GM23338 (cell line): ENCODE results near the gene EFTUD2. TPM values are rescaled to one million over a fixed set of nuclear protein-coding genes. Genes with fewer than 3 reads are reported as not detected.

Experiments
- ATAC-seq: fragments of 200-7000 bp; cut with Tn5 transposase; 3 replicates; pipeline ENCODE4 v1.9.1; 2020
- DNase-seq: peaks from one replicate; pipeline ENCODE4 v3.0.0-alpha.2; 2015; ENCODE audit warnings: low spot score
- H2AFZ ChIP-seq: fragments of 200-600 bp; sonication (generic); 2 replicates; pipeline ENCODE4 v1.8.0; 2016; ENCODE audit warnings: antibody characterized with exemption, mild to moderate bottlenecking, moderate library complexity
- H3F3A ChIP-seq: fragments of 200-600 bp; sonication (generic); replicated peaks from 2 replicates; pipeline ENCODE4 v1.8.0; 2017; ENCODE audit warnings: antibody characterized with exemption, mixed run types, low read depth
- H3K27ac ChIP-seq: fragments of 200-600 bp; sonication (generic); 2 replicates; pipeline ENCODE4 v1.6.1; 2016; ENCODE audit warnings: low read depth
- H3K27me3 ChIP-seq: fragments of 200-600 bp; sonication (generic); 2 replicates; pipeline ENCODE4 v1.8.0; 2016; ENCODE audit warnings: mild to moderate bottlenecking, mixed run types, moderate library complexity; ENCODE audit not compliant: insufficient read depth
- H3K36me3 ChIP-seq: fragments of 200-600 bp; sonication (generic); 2 replicates; pipeline ENCODE4 v1.8.0; 2016; ENCODE audit warnings: mild to moderate bottlenecking; ENCODE audit not compliant: insufficient read depth
- H3K4me1 ChIP-seq: fragments of 200-600 bp; sonication (generic); 2 replicates; pipeline ENCODE4 v1.8.0; 2016; ENCODE audit warnings: mild to moderate bottlenecking, moderate library complexity; ENCODE audit not compliant: insufficient read depth
- H3K4me2 ChIP-seq: fragments of 200-600 bp; sonication (generic); 2 replicates; pipeline ENCODE4 v1.7.1; 2017; ENCODE audit warnings: mixed run types
- H3K4me3 ChIP-seq: fragments of 200-600 bp; sonication (generic); 2 replicates; pipeline ENCODE4 v1.6.1; 2016; ENCODE audit warnings: mixed run types
- H3K79me2 ChIP-seq: fragments of 200-600 bp; sonication (generic); replicated peaks from 2 replicates; pipeline ENCODE4 v1.8.0; 2017; ENCODE audit warnings: mild to moderate bottlenecking; ENCODE audit not compliant: insufficient read depth
- H3K9me2 ChIP-seq: fragments of 200-600 bp; sonication (generic); 2 replicates; pipeline ENCODE4 v1.8.0; 2017; ENCODE audit not compliant: insufficient read depth
- H4K20me1 ChIP-seq: fragments of 200-600 bp; sonication (generic); replicated peaks from 2 replicates; pipeline ENCODE4 v1.8.0; 2017; ENCODE audit warnings: mild to moderate bottlenecking; ENCODE audit not compliant: insufficient read depth
- H3K27ac Mint-ChIP-seq: 2 replicates; pipeline ENCODE4 v1.8.0; 2020; ENCODE audit warnings: inconsistent platforms, mild to moderate bottlenecking, moderate library complexity, mixed read lengths
- H3K27me3 Mint-ChIP-seq: 3 replicates; pipeline ENCODE4 v1.8.0; 2022; ENCODE audit warnings: low read depth, mild to moderate bottlenecking, moderate library complexity, mixed read lengths, inconsistent platforms; ENCODE audit not compliant: insufficient read depth, poor library complexity
- H3K36me3 Mint-ChIP-seq: 3 replicates; pipeline ENCODE4 v1.8.0; 2021; ENCODE audit warnings: low read depth, mild to moderate bottlenecking, inconsistent platforms, moderate library complexity, mixed read lengths
- H3K4me1 Mint-ChIP-seq: 3 replicates; pipeline ENCODE4 v1.8.0; 2020; ENCODE audit warnings: mild to moderate bottlenecking, inconsistent platforms, mixed read lengths
- H3K4me3 Mint-ChIP-seq: 3 replicates; pipeline ENCODE4 v1.8.0; 2021; ENCODE audit warnings: moderate library complexity, mild to moderate bottlenecking, inconsistent platforms, mixed read lengths
- H3K9me3 Mint-ChIP-seq: 3 replicates; pipeline ENCODE4 v1.8.0; 2020; ENCODE audit warnings: moderate library complexity, mild to moderate bottlenecking, inconsistent platforms, mixed read lengths
- CREB1 ChIP-seq: fragments of 250-450 bp; sonication (Bioruptor Pico); IDR thresholded peaks from 2 replicates; pipeline ENCODE4 v1.5.0; 2020; ENCODE audit warnings: low read depth, mild to moderate bottlenecking, moderate library complexity
- EZH2 ChIP-seq: fragments of 200-600 bp; sonication (generic); IDR thresholded peaks from one replicate; pipeline ENCODE4 v1.8.0; 2017; ENCODE audit warnings: antibody characterized with exemption, mild to moderate bottlenecking, low read depth; ENCODE audit not compliant: unreplicated experiment
- EZH2phosphoT487 ChIP-seq: fragments of 200-600 bp; sonication (generic); IDR thresholded peaks from one replicate; pipeline ENCODE4 v1.8.1; 2018; ENCODE audit warnings: antibody characterized with exemption; ENCODE audit not compliant: unreplicated experiment
- JUNB ChIP-seq: IDR thresholded peaks from one replicate; pipeline ENCODE4 v1.6.1; 2016; ENCODE audit warnings: antibody characterized with exemption; ENCODE audit not compliant: unreplicated experiment
- POLR2AphosphoS5 ChIP-seq: IDR thresholded peaks from 2 replicates; pipeline ENCODE4 v1.6.1; 2016; ENCODE audit warnings: antibody characterized with exemption, low read depth
- ZNF114 ChIP-seq: fragments of 250-450 bp; sonication (Bioruptor Pico); IDR thresholded peaks from 2 replicates; pipeline ENCODE4 v1.5.0; 2020; ENCODE audit warnings: mild to moderate bottlenecking, moderate library complexity
- ZNF331 ChIP-seq: fragments of 250-450 bp; sonication (Bioruptor Pico); IDR thresholded peaks from 2 replicates; pipeline ENCODE4 v1.5.0; 2020; ENCODE audit warnings: low read depth, mild to moderate bottlenecking, moderate library complexity
- polyA plus RNA-seq: library from polyadenylated mRNA; unstranded; fragments of >200 nt; fragmentation: Nextera tagmentation; extraction: Ambion mirVana; gene quantifications from 2 replicates; pipeline ENCODE4 v1.2.1, GENCODE V29; 2016
- total RNA-seq: library from RNA; depleted of rRNA; stranded (reverse); fragments of >200 nt; shearing (Covaris generic); gene quantifications from 2 replicates; pipeline ENCODE4 v1.2.3, GENCODE V29; 2014
- TF ChIP-seq, protein P1 (sequence below): IDR thresholded peaks from 2 replicates; pipeline ENCODE4 v1.6.1; 2016; ENCODE audit warnings: antibody characterized with exemption
- TF ChIP-seq, protein P2 (sequence below), 2 experiments: fragments of 200-600 bp in 1 of 2; sonication (generic) in 1 of 2; conservative IDR thresholded peaks; 2 replicates each; pipeline versions ENCODE4 v1.5.1 to v1.6.1; 2016 to 2017; ENCODE audit warnings: antibody characterized with exemption in 2 of 2, low read depth in 2 of 2, mild to moderate bottlenecking in 2 of 2, moderate library complexity in 1 of 2
- TF ChIP-seq, protein P3 (sequence below): IDR thresholded peaks from one replicate; pipeline ENCODE4 v1.6.1; 2018; ENCODE audit warnings: antibody characterized with exemption; ENCODE audit not compliant: unreplicated experiment

The EFTUD2 gene
- total and polyA plus RNA-seq, 2 experiments from 2014 or later, result 61.6 to 196 TPM

DNA sequence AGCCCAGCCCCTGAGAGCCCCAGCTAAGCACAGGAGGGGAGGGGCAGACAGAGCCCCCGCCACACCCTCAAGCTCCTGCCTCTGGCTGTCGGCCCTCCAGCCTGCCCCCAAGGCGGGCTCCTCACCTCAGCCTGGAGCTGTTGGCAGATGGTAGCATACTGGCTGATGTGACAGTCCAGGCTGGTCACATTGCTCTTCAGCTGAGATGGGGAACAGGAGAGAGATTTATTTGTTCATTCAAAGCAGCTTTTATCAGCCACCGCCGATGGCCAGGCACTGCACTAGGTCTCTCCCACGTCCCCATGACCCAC is 33.5 kb upstream of the EFTUD2 start (continued):
- TF ChIP-seq EZH2phosphoT487, result no peak
- TF ChIP-seq CREB1 (CRISPR knock-in tag), result no peak
- TF ChIP-seq, protein P1, sequence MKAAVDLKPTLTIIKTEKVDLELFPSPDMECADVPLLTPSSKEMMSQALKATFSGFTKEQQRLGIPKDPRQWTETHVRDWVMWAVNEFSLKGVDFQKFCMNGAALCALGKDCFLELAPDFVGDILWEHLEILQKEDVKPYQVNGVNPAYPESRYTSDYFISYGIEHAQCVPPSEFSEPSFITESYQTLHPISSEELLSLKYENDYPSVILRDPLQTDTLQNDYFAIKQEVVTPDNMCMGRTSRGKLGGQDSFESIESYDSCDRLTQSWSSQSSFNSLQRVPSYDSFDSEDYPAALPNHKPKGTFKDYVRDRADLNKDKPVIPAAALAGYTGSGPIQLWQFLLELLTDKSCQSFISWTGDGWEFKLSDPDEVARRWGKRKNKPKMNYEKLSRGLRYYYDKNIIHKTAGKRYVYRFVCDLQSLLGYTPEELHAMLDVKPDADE, result no peak
- no peak for TF ChIP-seq JUNB
- TF ChIP-seq ZNF114 (CRISPR knock-in tag), result no peak
- TF ChIP-seq, protein P2, sequence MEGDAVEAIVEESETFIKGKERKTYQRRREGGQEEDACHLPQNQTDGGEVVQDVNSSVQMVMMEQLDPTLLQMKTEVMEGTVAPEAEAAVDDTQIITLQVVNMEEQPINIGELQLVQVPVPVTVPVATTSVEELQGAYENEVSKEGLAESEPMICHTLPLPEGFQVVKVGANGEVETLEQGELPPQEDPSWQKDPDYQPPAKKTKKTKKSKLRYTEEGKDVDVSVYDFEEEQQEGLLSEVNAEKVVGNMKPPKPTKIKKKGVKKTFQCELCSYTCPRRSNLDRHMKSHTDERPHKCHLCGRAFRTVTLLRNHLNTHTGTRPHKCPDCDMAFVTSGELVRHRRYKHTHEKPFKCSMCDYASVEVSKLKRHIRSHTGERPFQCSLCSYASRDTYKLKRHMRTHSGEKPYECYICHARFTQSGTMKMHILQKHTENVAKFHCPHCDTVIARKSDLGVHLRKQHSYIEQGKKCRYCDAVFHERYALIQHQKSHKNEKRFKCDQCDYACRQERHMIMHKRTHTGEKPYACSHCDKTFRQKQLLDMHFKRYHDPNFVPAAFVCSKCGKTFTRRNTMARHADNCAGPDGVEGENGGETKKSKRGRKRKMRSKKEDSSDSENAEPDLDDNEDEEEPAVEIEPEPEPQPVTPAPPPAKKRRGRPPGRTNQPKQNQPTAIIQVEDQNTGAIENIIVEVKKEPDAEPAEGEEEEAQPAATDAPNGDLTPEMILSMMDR (conservative IDR thresholded peaks at IDR 0.05; ENCODE audit: low read depth in 2 of 2), result no peak
- TF ChIP-seq POLR2AphosphoS5, result no peak

DNA sequence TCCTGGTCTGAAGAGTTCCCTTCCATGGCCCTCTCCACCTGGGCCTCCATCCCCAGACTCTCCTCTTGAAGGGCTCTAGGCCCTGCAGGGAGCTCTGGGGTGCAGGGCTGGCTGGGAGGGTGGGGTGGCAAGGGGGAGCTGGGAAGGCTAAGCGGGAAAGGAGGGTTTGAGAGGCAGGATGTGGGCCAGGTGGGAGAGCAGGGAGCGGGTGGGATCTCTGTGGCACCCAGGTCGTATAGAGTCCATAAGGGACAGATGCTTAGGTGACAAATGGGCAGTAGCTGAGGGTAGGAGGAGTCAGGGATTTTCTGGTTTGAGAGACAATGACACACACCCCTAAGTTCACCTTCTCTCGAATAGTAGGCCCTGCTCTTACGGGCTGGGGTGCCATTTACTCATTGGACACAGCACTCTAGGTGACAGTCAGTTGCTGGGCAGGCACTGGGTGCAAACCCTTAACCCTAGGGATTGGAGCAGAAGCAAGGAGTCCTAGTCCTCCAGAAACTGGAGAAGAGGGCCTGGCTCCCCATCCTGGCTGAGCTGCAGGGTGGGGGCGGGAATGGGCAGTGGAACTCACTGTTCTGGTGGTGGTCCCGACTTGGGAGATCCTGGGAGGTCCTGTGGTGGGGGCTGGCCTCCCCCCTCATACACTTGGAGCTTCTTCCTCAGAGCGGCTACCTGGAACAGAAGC is 33.0 kb upstream of the EFTUD2 start:
- Histone ChIP-seq H3K27me3 (no peaks in the 10 kb centered on the region), H3K27ac (no peak overlapping the region), H3K4me3 (no peak overlapping the region), H3K4me2 (no peak overlapping the region), H2AFZ (no peak overlapping the region), H4K20me1 (peaks cover 9% of the 10 kb centered on the region), H3K36me3 (peaks cover 37% of the 10 kb centered on the region), H3F3A (no peaks in the 10 kb centered on the region), H3K79me2 (no peaks in the 10 kb centered on the region), H3K9me2 (no peaks in the 10 kb centered on the region), H3K4me1 (no peaks in the 10 kb centered on the region)
- no peak overlapping the region for H3K27ac Mint-ChIP-seq
- ATAC-seq, result no peak
- no peaks in the 10 kb centered on the region for H3K9me3 Mint-ChIP-seq
- H3K4me3 Mint-ChIP-seq, result no peak overlapping the region
- peaks cover 84% of the 10 kb centered on the region for H3K36me3 Mint-ChIP-seq
- no peak for DNase-seq
- no peaks in the 10 kb centered on the region for H3K4me1 Mint-ChIP-seq
- peaks cover 2% of the 10 kb centered on the region for H3K27me3 Mint-ChIP-seq
- TF ChIP-seq ZNF331 (CRISPR knock-in tag) (no peak), JUNB (no peak), EZH2 (no peak), EZH2phosphoT487 (no peak), CREB1 (CRISPR knock-in tag) (no peak), ZNF114 (CRISPR knock-in tag) (no peak), POLR2AphosphoS5 (no peak)
- TF ChIP-seq, protein P1, result no peak
- TF ChIP-seq, protein P3, sequence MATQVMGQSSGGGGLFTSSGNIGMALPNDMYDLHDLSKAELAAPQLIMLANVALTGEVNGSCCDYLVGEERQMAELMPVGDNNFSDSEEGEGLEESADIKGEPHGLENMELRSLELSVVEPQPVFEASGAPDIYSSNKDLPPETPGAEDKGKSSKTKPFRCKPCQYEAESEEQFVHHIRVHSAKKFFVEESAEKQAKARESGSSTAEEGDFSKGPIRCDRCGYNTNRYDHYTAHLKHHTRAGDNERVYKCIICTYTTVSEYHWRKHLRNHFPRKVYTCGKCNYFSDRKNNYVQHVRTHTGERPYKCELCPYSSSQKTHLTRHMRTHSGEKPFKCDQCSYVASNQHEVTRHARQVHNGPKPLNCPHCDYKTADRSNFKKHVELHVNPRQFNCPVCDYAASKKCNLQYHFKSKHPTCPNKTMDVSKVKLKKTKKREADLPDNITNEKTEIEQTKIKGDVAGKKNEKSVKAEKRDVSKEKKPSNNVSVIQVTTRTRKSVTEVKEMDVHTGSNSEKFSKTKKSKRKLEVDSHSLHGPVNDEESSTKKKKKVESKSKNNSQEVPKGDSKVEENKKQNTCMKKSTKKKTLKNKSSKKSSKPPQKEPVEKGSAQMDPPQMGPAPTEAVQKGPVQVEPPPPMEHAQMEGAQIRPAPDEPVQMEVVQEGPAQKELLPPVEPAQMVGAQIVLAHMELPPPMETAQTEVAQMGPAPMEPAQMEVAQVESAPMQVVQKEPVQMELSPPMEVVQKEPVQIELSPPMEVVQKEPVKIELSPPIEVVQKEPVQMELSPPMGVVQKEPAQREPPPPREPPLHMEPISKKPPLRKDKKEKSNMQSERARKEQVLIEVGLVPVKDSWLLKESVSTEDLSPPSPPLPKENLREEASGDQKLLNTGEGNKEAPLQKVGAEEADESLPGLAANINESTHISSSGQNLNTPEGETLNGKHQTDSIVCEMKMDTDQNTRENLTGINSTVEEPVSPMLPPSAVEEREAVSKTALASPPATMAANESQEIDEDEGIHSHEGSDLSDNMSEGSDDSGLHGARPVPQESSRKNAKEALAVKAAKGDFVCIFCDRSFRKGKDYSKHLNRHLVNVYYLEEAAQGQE, result no peak
